ENCODE results near the gene TMEM266.

The TMEM266 gene

DNA sequence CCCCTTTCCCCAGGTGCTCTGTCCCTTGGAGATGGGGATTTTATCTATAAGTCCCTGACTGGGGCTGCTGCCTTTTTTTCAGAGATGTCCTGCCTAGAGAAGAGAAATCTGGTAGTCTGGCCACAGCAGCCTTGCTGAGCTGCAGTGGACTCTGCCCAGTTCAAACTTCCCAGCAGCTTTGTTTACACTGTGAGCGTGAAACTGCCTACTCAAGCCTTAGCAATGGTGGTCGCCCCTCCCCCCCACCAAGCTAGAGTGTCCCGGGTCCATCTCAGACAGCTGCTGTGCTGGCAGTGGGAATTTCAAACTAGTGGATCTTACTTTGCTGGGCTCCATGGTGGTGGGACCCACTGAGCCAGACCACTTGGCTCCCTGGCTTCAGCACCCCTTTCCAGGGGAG, 38.9 kb downstream of the TMEM266 start:
- no peak overlapping the region for H3K4me3 ChIP-seq (ENCODE audit: low read depth, low read length)
- H3K36me3 ChIP-seq (ENCODE audit: control insufficient read depth in 2 of 2, insufficient read depth in 1 of 2, low read length in 2 of 2): no peaks in the 10 kb centered on the region
- no peaks in the 10 kb centered on the region for H3K4me1 ChIP-seq (ENCODE audit: control insufficient read depth, insufficient read depth, low read length)
- POLR2A ChIA-PET: no interaction called here
- no peak overlapping the region for H3K27ac ChIP-seq (ENCODE audit: extremely low read depth, low read depth, low read length)
- TF ChIP-seq, protein P1, sequence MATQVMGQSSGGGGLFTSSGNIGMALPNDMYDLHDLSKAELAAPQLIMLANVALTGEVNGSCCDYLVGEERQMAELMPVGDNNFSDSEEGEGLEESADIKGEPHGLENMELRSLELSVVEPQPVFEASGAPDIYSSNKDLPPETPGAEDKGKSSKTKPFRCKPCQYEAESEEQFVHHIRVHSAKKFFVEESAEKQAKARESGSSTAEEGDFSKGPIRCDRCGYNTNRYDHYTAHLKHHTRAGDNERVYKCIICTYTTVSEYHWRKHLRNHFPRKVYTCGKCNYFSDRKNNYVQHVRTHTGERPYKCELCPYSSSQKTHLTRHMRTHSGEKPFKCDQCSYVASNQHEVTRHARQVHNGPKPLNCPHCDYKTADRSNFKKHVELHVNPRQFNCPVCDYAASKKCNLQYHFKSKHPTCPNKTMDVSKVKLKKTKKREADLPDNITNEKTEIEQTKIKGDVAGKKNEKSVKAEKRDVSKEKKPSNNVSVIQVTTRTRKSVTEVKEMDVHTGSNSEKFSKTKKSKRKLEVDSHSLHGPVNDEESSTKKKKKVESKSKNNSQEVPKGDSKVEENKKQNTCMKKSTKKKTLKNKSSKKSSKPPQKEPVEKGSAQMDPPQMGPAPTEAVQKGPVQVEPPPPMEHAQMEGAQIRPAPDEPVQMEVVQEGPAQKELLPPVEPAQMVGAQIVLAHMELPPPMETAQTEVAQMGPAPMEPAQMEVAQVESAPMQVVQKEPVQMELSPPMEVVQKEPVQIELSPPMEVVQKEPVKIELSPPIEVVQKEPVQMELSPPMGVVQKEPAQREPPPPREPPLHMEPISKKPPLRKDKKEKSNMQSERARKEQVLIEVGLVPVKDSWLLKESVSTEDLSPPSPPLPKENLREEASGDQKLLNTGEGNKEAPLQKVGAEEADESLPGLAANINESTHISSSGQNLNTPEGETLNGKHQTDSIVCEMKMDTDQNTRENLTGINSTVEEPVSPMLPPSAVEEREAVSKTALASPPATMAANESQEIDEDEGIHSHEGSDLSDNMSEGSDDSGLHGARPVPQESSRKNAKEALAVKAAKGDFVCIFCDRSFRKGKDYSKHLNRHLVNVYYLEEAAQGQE (tag by site-specific recombination; IDR thresholded peaks at IDR 0.05): no peak
- TF ChIP-seq TCF7L2 (IDR thresholded peaks at IDR 0.05; ENCODE audit: borderline replicate concordance, low read depth, low read length): no peak
- no peak for TF ChIP-seq ZNF596 (tag by site-specific recombination; IDR thresholded peaks at IDR 0.05)
- no peak for TF ChIP-seq ZSCAN30 (tag by site-specific recombination; IDR thresholded peaks at IDR 0.05)
- TF ChIP-seq, protein P2, sequence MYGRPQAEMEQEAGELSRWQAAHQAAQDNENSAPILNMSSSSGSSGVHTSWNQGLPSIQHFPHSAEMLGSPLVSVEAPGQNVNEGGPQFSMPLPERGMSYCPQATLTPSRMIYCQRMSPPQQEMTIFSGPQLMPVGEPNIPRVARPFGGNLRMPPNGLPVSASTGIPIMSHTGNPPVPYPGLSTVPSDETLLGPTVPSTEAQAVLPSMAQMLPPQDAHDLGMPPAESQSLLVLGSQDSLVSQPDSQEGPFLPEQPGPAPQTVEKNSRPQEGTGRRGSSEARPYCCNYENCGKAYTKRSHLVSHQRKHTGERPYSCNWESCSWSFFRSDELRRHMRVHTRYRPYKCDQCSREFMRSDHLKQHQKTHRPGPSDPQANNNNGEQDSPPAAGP (tag by site-specific recombination; IDR thresholded peaks at IDR 0.05): no peak
- no peak for TF ChIP-seq GLI4 (tag by site-specific recombination; IDR thresholded peaks at IDR 0.05)
- TF ChIP-seq ZNF19 (tag by site-specific recombination; IDR thresholded peaks at IDR 0.05; ENCODE audit: low read depth): no peak
- no peak for TF ChIP-seq BCL11A (tag by site-specific recombination; IDR thresholded peaks at IDR 0.05; ENCODE audit: low read depth)
- CTCF ChIA-PET: interaction anchor here (0.6 to 1.9 kb wide), 4 partner anchors 40 to 766 kb away, joined by 3 to 5 read pairs (median 4); no protein-coding TSS in a partner anchor
- no peaks in the 10 kb centered on the region for H3K9me3 ChIP-seq (ENCODE audit: control insufficient read depth, insufficient read depth, low read depth, low read length)

- ChIA-PET POLR2A (no interaction called here), CTCF (interaction anchor here (0.5 to 1.9 kb wide), 4 partner anchors 12 to 765 kb away, joined by 3 to 5 read pairs (median 4); no protein-coding TSS in a partner anchor)
- no peaks in the 10 kb centered on the region for H3K36me3 ChIP-seq (ENCODE audit: control insufficient read depth in 2 of 2, insufficient read depth in 1 of 2, low read length in 2 of 2)
- no peaks in the 10 kb centered on the region for H3K9me3 ChIP-seq (ENCODE audit: control insufficient read depth, insufficient read depth, low read depth, low read length)
- no peak overlapping the region for H3K4me3 ChIP-seq (ENCODE audit: low read depth, low read length)
- H3K27ac ChIP-seq (ENCODE audit: extremely low read depth, low read depth, low read length): no peak overlapping the region
- H3K4me1 ChIP-seq (ENCODE audit: control insufficient read depth, insufficient read depth, low read length): no peaks in the 10 kb centered on the region
- TF ChIP-seq ZNF341 (tag by site-specific recombination; IDR thresholded peaks at IDR 0.05; ENCODE audit: low read depth): no peak
- no peak for TF ChIP-seq ZNF660 (tag by site-specific recombination; IDR thresholded peaks at IDR 0.05)
- no peak for TF ChIP-seq ZNF239 (tag by site-specific recombination; IDR thresholded peaks at IDR 0.05)
- TF ChIP-seq ZNF747 (tag by site-specific recombination; IDR thresholded peaks at IDR 0.05): no peak
- no peak for TF ChIP-seq ZSCAN16 (tag by site-specific recombination; IDR thresholded peaks at IDR 0.05)
- TF ChIP-seq ZNF146 (tag by site-specific recombination; IDR thresholded peaks at IDR 0.05): no peak
- no peak for TF ChIP-seq ZNF580 (tag by site-specific recombination; IDR thresholded peaks at IDR 0.05)
- TF ChIP-seq ZNF426 (tag by site-specific recombination; IDR thresholded peaks at IDR 0.05): no peak
- no peak for TF ChIP-seq ZNF148 (tag by site-specific recombination; IDR thresholded peaks at IDR 0.05; ENCODE audit: borderline replicate concordance)
- TF ChIP-seq TSHZ1 (tag by site-specific recombination; IDR thresholded peaks at IDR 0.05; ENCODE audit: borderline replicate concordance): no peak
- TF ChIP-seq ZNF223 (tag by site-specific recombination; IDR thresholded peaks at IDR 0.05): no peak
- TF ChIP-seq ZNF433 (tag by site-specific recombination; IDR thresholded peaks at IDR 0.05; ENCODE audit: low read depth): no peak
- TF ChIP-seq GLIS1 (tag by site-specific recombination; IDR thresholded peaks at IDR 0.05): no peak
- TF ChIP-seq ZNF19 (tag by site-specific recombination; IDR thresholded peaks at IDR 0.05; ENCODE audit: low read depth): no peak
- no peak for TF ChIP-seq ZNF629 (tag by site-specific recombination; IDR thresholded peaks at IDR 0.05)
Observed at GRCh38 chr15:76099388-76099787, 39.6 kb downstream of the TMEM266 start.
